Putamen (tissue), 1 donor: Measurements from ENCODE around the gene RAB8A.
"Not testable (repeated sequence)": the region's sequence is repeated elsewhere in the genome, so short reads cannot be mapped to it uniquely, and the experiment has no call there.

ENCODE experiments used
- DNase-seq: peaks from one replicate; pipeline ENCODE4 v3.0.0-alpha.2; 2016; ENCODE audit warnings: low spot score

Gene RAB8A

GRCh38 chr19:16078759-16079707 is 32.7 kb upstream of the RAB8A start:
- peak; percentile 76 for DNase-seq

GRCh38 chr19:16084067-16084685 is 27.5 kb upstream of the RAB8A start:
- no peak for DNase-seq

GRCh38 chr19:16085115-16085514 is 26.6 kb upstream of the RAB8A start:
- DNase-seq: no peak

GRCh38 chr19:16087404-16087803 is 24.3 kb upstream of the RAB8A start:
- not testable (repeated sequence) for DNase-seq

- no peak for DNase-seq
Measured at GRCh38 chr19:16087940-16088339, 23.7 kb upstream of the RAB8A start.

- no peak for DNase-seq
Measured at GRCh38 chr19:16088351-16089009, 23.2 kb upstream of the RAB8A start.

GRCh38 chr19:16089010-16089846 is 22.5 kb upstream of the RAB8A start:
- no peak for DNase-seq

- DNase-seq: no peak
Measured at GRCh38 chr19:16091546-16092475, 19.9 kb upstream of the RAB8A start.

GRCh38 chr19:16094360-16095070 is 17.2 kb upstream of the RAB8A start:
- no peak for DNase-seq

GRCh38 chr19:16095071-16095571 is 16.6 kb upstream of the RAB8A start:
- DNase-seq: no peak

GRCh38 chr19:16096280-16096855 is 15.3 kb upstream of the RAB8A start:
- no peak for DNase-seq

- no peak for DNase-seq
Measured at GRCh38 chr19:16098416-16098768, 13.3 kb upstream of the RAB8A start.

- no peak for DNase-seq
Measured at GRCh38 chr19:16098821-16099220, 12.9 kb upstream of the RAB8A start.

GRCh38 chr19:16099314-16099965 is 12.2 kb upstream of the RAB8A start:
- DNase-seq: not testable (repeated sequence)

GRCh38 chr19:16100524-16100923 is 11.2 kb upstream of the RAB8A start:
- DNase-seq: no peak

GRCh38 chr19:16104722-16105121 is 7.0 kb upstream of the RAB8A start:
- DNase-seq: no peak

GRCh38 chr19:16106121-16106520 is 5.6 kb upstream of the RAB8A start:
- no peak for DNase-seq

- no peak for DNase-seq
Measured at GRCh38 chr19:16111909-16112752, 442 bp downstream of the RAB8A start.
